ENCODE measurements around the gene QRICH1.

Gene QRICH1

GRCh38 chr3:49108346-49108745, 14.5 kb upstream of the QRICH1 start:
- DNase-seq (ENCODE audit: extremely low spot score): no peak
- CTCF ChIA-PET: interaction anchor here (0.9 kb wide), 1 partner anchor 120 kb away, joined by 3 read pairs; no protein-coding TSS in a partner anchor
- TF ChIP-seq CTCF (IDR thresholded peaks at IDR 0.05; ENCODE audit: control extremely low read depth, extremely low read depth, low read depth, missing control alignments): no peak
- POLR2A ChIA-PET: interaction anchor here (1.1 to 1.9 kb wide), 2 partner anchors 12 to 14 kb away, joined by 3 to 6 read pairs; partner anchors contain the start of genes QRICH1 and USP19

DNA sequence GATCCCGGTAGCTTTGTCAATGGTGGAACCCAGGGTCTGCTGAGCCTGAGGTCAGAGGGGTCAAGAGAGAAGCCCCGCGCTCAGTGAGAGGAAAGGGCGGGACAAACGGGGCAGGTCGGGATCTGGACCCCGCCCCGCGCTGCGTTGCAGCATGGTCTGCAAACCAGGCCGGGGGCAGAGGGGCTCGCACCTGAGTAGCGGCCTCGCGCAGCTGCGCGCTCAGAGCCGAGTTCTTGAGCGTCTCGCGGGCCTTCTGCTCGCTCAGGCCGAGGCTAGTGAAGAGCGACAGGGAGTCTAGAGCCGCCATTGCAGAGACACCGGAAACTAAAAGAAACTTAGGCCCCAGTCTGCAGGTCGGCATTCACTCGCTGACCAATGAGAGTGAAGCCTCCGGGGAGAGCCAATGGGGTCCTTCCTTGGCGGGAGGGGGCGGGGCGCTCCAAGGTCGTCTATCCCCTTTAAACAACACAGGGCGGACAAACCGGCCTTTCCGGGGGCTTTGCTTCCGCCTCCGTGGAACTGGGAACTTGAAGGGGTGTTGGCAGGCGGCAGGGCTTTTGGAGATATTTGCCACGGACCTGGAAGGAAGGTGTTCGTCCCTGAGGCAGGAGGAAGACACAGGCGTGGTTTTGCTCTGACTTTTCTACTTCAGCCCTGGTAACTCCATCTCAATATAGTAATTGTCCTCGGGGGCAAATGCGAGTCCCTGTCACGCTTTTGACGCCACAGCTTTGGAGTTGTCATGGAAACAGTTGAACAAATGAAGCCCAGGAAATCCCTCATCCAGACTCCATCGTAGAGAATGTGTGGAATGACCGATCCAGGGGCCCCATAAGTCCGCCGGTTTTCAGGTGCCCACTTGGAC, 10.8 kb upstream of the QRICH1 start, which contains the start of gene QARS1:
Gene QARS1 (minus strand): TSS at position 331 of the 865 bp plus-strand sequence. CDS start 24 bp downstream, at position 307.
- ChIA-PET POLR2A (interaction anchor here (0.5 to 1.5 kb wide), 3 partner anchors 11 to 26 kb away, joined by 3 to 6 read pairs (median 5); partner anchors contain the start of gene QRICH1), CTCF (interaction anchor here (1.0 to 2.5 kb wide), 4 partner anchors 11 to 340 kb away, joined by 3 to 18 read pairs (median 4); partner anchors contain the start of genes KLHDC8B, NDUFAF3 and QRICH1)
- peak; percentile 97 for DNase-seq (ENCODE audit: extremely low spot score)
- no peak for TF ChIP-seq CTCF (IDR thresholded peaks at IDR 0.05; ENCODE audit: control extremely low read depth, extremely low read depth, low read depth, missing control alignments)

GRCh38 chr3:49104052-49104426, 10.2 kb upstream of the QRICH1 start:
- ChIA-PET POLR2A (interaction anchor here (0.5 to 1.5 kb wide), 3 partner anchors 10 to 26 kb away, joined by 3 to 6 read pairs (median 5); partner anchors contain the start of gene QRICH1), CTCF (interaction anchor here (1.0 to 2.5 kb wide), 3 partner anchors 11 to 341 kb away, joined by 3 to 18 read pairs (median 4); partner anchors contain the start of genes NDUFAF3 and QRICH1)
- TF ChIP-seq CTCF (IDR thresholded peaks at IDR 0.05; ENCODE audit: control extremely low read depth, extremely low read depth, low read depth, missing control alignments): no peak
- DNase-seq (ENCODE audit: extremely low spot score): no peak

GRCh38 chr3:49100046-49100615, 6.3 kb upstream of the QRICH1 start:
- TF ChIP-seq CTCF (IDR thresholded peaks at IDR 0.05; ENCODE audit: control extremely low read depth, extremely low read depth, low read depth, missing control alignments): no peak
- POLR2A ChIA-PET: no interaction called here
- CTCF ChIA-PET: no interaction called here

DNA sequence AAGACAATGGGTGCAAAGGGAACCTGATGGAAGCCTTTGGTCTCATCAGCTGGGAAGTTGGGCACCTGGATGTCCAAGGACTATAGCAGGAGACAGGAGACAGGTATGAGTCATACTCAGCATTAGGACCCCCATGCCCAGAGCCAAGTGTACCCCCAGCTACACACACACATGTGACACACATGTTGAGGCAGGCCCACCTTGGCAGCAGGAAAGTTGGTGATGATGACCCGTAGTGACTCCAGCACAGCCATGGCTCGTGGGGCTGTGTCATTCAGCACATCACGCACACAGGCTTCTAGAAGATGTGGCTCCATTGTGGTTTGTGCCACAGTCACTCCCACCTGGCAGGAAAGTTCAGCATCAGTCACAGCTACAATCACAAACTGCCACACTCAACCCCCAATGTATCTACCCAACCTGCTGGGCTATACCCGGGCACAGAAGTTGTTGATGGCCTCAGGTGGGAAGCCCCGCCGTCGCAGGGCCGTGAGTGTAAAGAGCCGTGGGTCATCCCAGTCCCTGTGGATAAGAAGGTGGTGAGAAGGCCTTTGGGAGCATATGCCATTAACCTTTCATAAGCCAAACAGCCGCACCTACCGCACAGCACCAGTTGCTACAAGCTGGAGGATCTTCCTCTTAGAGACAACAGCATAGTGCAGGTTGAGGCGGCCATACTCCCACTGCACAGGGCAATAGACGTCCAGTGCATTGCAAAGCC, 5.2 kb upstream of the QRICH1 start:
- POLR2A ChIA-PET: no interaction called here
- no peak for DNase-seq (ENCODE audit: extremely low spot score)
- CTCF ChIA-PET: no interaction called here
- no peak for TF ChIP-seq CTCF (IDR thresholded peaks at IDR 0.05; ENCODE audit: control extremely low read depth, extremely low read depth, low read depth, missing control alignments)

More at GRCh38 chr3:49100046-49100615, 6.3 kb upstream of the QRICH1 start:
- no peak for DNase-seq (ENCODE audit: extremely low spot score)

DNA sequence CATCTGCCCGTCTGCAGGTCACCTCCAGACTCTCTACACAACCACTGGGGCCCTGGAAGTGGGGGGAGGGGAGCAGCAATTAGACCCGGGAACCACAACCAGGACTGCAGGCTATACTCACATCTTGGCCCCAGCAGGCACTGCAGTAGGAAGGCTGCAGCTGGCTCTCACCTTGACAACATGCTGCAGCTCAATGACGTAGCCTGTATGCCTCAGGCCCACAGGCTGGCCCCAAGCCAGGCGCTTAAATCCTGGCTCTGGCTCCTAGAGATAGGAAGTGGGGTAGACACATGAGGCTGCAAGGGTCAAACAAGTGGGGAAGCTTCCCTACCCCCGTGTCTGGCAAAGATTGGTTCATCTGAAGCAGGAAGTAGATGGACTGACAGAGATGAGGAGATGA, 4.6 kb upstream of the QRICH1 start:
- no peak for TF ChIP-seq CTCF (IDR thresholded peaks at IDR 0.05; ENCODE audit: control extremely low read depth, extremely low read depth, low read depth, missing control alignments)
- no peak for DNase-seq (ENCODE audit: extremely low spot score)
- ChIA-PET POLR2A (no interaction called here), CTCF (no interaction called here)

All from GM10248 (cell line).